Neuronal stem cell (in vitro differentiated cells): ENCODE results near the gene CXCL17.
"Not testable (repeated sequence)": the region's sequence is repeated elsewhere in the genome, so short reads cannot be mapped to it uniquely, and the experiment has no call there.

ENCODE experiments used
- DNase-seq: peaks from one replicate; pipeline ENCODE4 v3.0.0-alpha.2; 2013; ENCODE audit warnings: low spot score
- H2AFZ ChIP-seq: one replicate; pipeline ENCODE4 v1.6.1; 2013; ENCODE audit warnings: mild to moderate bottlenecking, low read length, inconsistent platforms
- H2AK5ac ChIP-seq: 2 replicates; pipeline ENCODE4 v1.6.1; 2013; ENCODE audit warnings: low read depth, mild to moderate bottlenecking, inconsistent platforms, low read length, moderate library complexity, mixed read lengths
- H2BK120ac ChIP-seq: 2 replicates; pipeline ENCODE4 v1.6.1; 2013; ENCODE audit warnings: low read depth, mild to moderate bottlenecking, inconsistent platforms, low read length, moderate library complexity, mixed read lengths
- H2BK12ac ChIP-seq: one replicate; pipeline ENCODE4 v1.6.1; 2013; ENCODE audit warnings: low read length, inconsistent platforms
- H2BK15ac ChIP-seq: 2 replicates; pipeline ENCODE4 v1.6.1; 2013; ENCODE audit warnings: mild to moderate bottlenecking, low read length, inconsistent platforms, mixed read lengths
- H2BK5ac ChIP-seq: one replicate; pipeline ENCODE4 v1.6.1; 2013; ENCODE audit warnings: inconsistent platforms, mild to moderate bottlenecking, low read length, moderate library complexity
- H3K14ac ChIP-seq: one replicate; pipeline ENCODE4 v1.6.1; 2013; ENCODE audit warnings: low read length, inconsistent platforms
- H3K18ac ChIP-seq: 2 replicates; pipeline ENCODE4 v1.6.1; 2013; ENCODE audit warnings: low read length, inconsistent platforms
- H3K23ac ChIP-seq: 2 replicates; pipeline ENCODE4 v1.6.1; 2013; ENCODE audit warnings: low read depth, mild to moderate bottlenecking, mixed read lengths, low read length, inconsistent platforms; ENCODE audit not compliant: poor library complexity
- H3K27ac ChIP-seq: replicated peaks from 3 replicates; pipeline ENCODE4 v1.5.1; 2013; ENCODE audit warnings: low read length, inconsistent platforms
- H3K27me3 ChIP-seq, 3 experiments: 2 replicates each; pipeline ENCODE4 v1.6.1; 2013; ENCODE audit warnings: low read length in 3 of 3, mild to moderate bottlenecking in 2 of 3, inconsistent platforms in 1 of 3, low read depth in 1 of 3, mixed read lengths in 1 of 3, moderate library complexity in 1 of 3; ENCODE audit not compliant: control insufficient read depth in 3 of 3, insufficient read depth in 3 of 3
- H3K36me3 ChIP-seq, 2 donors: replicated peaks in 1 of 2; 2 replicates each; pipeline ENCODE4 v1.6.1; 2013; ENCODE audit warnings: low read length in 2 of 2; ENCODE audit not compliant: control insufficient read depth in 2 of 2, insufficient read depth in 2 of 2
- H3K4ac ChIP-seq: 2 replicates; pipeline ENCODE4 v1.6.1; 2013; ENCODE audit warnings: inconsistent platforms, mild to moderate bottlenecking, low read length, moderate library complexity
- H3K4me1 ChIP-seq, 2 donors: 1 replicate in 1 of 2; 2 replicates in 1 of 2; pipeline ENCODE4 v1.6.1; 2013; ENCODE audit warnings: low read length in 2 of 2, low read depth in 1 of 2; ENCODE audit not compliant: control insufficient read depth in 2 of 2, insufficient read depth in 1 of 2
- H3K4me2 ChIP-seq: one replicate; pipeline ENCODE4 v1.6.1; 2013; ENCODE audit warnings: mild to moderate bottlenecking, low read length, inconsistent platforms; ENCODE audit not compliant: insufficient read depth, poor library complexity, severe bottlenecking
- H3K4me3 ChIP-seq, 2 donors: 2 replicates each; pipeline ENCODE4 v1.5.1; 2013; ENCODE audit warnings: low read length in 2 of 2, mild to moderate bottlenecking in 2 of 2, inconsistent platforms in 1 of 2, moderate library complexity in 1 of 2
- H3K79me1 ChIP-seq: one replicate; pipeline ENCODE4 v1.6.1; 2013; ENCODE audit warnings: low read depth, mild to moderate bottlenecking, inconsistent platforms, low read length, moderate library complexity
- H3K9ac ChIP-seq: one replicate; pipeline ENCODE4 v1.6.1; 2013; ENCODE audit warnings: mild to moderate bottlenecking, low read depth, low read length, inconsistent platforms; ENCODE audit not compliant: poor library complexity
- H3K9me3 ChIP-seq, 2 donors: replicated peaks in 1 of 2; 2 replicates each; pipeline versions ENCODE3 to v1.6.1; 2013; ENCODE audit warnings: low read length in 2 of 2, mild to moderate bottlenecking in 2 of 2, inconsistent platforms in 1 of 2, low read depth in 1 of 2, mixed read lengths in 1 of 2, moderate library complexity in 1 of 2; ENCODE audit not compliant: control insufficient read depth in 2 of 2, insufficient read depth in 1 of 2
- H4K8ac ChIP-seq: one replicate; pipeline ENCODE4 v1.6.1; 2013; ENCODE audit warnings: low read depth, mild to moderate bottlenecking, inconsistent platforms, low read length, moderate library complexity
- H4K91ac ChIP-seq: one replicate; pipeline ENCODE4 v1.6.1; 2013; ENCODE audit warnings: low read length, low read depth, mild to moderate bottlenecking, inconsistent platforms; ENCODE audit not compliant: poor library complexity
- WGBS, 2 donors: extraction: QIAGEN DNeasy Blood & Tissue Kit; methylation state at CpG; one replicate each; pipeline ENCODE4 v1.1.7; 2013; ENCODE audit warnings: missing lambda C conversion rate in 2 of 2, mixed read lengths in 1 of 2; ENCODE audit not compliant: insufficient read length in 2 of 2, insufficient replicate concordance in 1 of 2; ENCODE audit errors: extremely low coverage in 2 of 2; 5-methylcytosine and 5-hydroxymethylcytosine counted together

The CXCL17 gene

GRCh38 chr19:42465827-42466280 lies 23.1 kb upstream of the CXCL17 start:
- Histone ChIP-seq H2BK12ac (no peak overlapping the region), H3K27ac (no peak overlapping the region)

GRCh38 chr19:42461700-42462324 lies 19.1 kb upstream of the CXCL17 start:
- Histone ChIP-seq H3K4me1 (peaks cover 2 to 4% of the 10 kb centered on the region in 2 donors), H3K27me3 (no peaks in the 10 kb centered on the region), H2BK15ac (no peak overlapping the region), H3K36me3 (no peaks in the 10 kb centered on the region), H2BK12ac (no peak overlapping the region), H3K18ac (no peak overlapping the region), H3K9me3 (peaks cover 0 to 6% of the 10 kb centered on the region in 2 donors), H4K91ac (no peak overlapping the region), H3K79me1 (no peaks in the 10 kb centered on the region), H4K8ac (no peak overlapping the region), H2AK5ac (no peak overlapping the region), H2AFZ (no peak overlapping the region), H3K4me3 (no peak overlapping the region), H3K4ac (no peak overlapping the region), H3K14ac (no peak overlapping the region), H2BK120ac (no peak overlapping the region), H3K27ac (no peak overlapping the region), H3K23ac (no peak overlapping the region), H3K9ac (no peak overlapping the region), H2BK5ac (no peak overlapping the region), H3K4me2 (no peak overlapping the region)
- WGBS, 2 donors: no CpG with 5 or more reads among the region's 4 CpGs
- DNase-seq: no peak

More at GRCh38 chr19:42465827-42466280, 23.1 kb upstream of the CXCL17 start:
- Histone ChIP-seq H3K4me1 (peaks cover 5% of the 10 kb centered on the region in 2 donors), H4K91ac (no peak overlapping the region), H3K9ac (no peak overlapping the region), H3K18ac (no peak overlapping the region), H2BK120ac (no peak overlapping the region), H2BK5ac (no peak overlapping the region), H4K8ac (no peak overlapping the region), H3K79me1 (no peaks in the 10 kb centered on the region), H3K36me3 (no peaks in the 10 kb centered on the region), H3K23ac (no peak overlapping the region), H3K4me3 (no peak overlapping the region), H3K27me3 (no peaks in the 10 kb centered on the region), H2AK5ac (no peak overlapping the region), H3K9me3 (no peaks in the 10 kb centered on the region), H2AFZ (no peak overlapping the region), H3K4ac (no peak overlapping the region), H2BK15ac (no peak overlapping the region), H3K4me2 (no peak overlapping the region), H3K14ac (no peak overlapping the region)
- DNase-seq: no peak
- WGBS, 2 donors: no CpG with 5 or more reads among the region's 5 CpGs

GRCh38 chr19:42461231-42461630 lies 18.5 kb upstream of the CXCL17 start:
- not testable (repeated sequence) for H3K23ac ChIP-seq, H2AK5ac ChIP-seq, H3K14ac ChIP-seq, H3K4ac ChIP-seq, H3K9ac ChIP-seq, H2BK15ac ChIP-seq, H2BK120ac ChIP-seq, H2BK5ac ChIP-seq, H4K8ac ChIP-seq, H3K27me3 ChIP-seq, H3K4me1 ChIP-seq, DNase-seq, H3K36me3 ChIP-seq, H3K4me3 ChIP-seq, H3K9me3 ChIP-seq, H2BK12ac ChIP-seq, H3K4me2 ChIP-seq, H4K91ac ChIP-seq, H2AFZ ChIP-seq, H3K79me1 ChIP-seq, H3K27ac ChIP-seq, H3K18ac ChIP-seq
- WGBS, 2 donors: no CpG with 5 or more reads among the region's 8 CpGs

GRCh38 chr19:42459926-42460325 lies 17.2 kb upstream of the CXCL17 start:
- Histone ChIP-seq H4K8ac (no peak overlapping the region), H2AK5ac (no peak overlapping the region), H3K4me2 (no peak overlapping the region), H2BK12ac (no peak overlapping the region), H3K79me1 (no peaks in the 10 kb centered on the region), H3K4me3 (no peak overlapping the region), H3K9me3 (peaks cover 0 to 6% of the 10 kb centered on the region in 2 donors), H3K27ac (no peak overlapping the region), H3K27me3 (no peaks in the 10 kb centered on the region), H2BK5ac (no peak overlapping the region), H3K9ac (no peak overlapping the region), H3K36me3 (no peaks in the 10 kb centered on the region), H2BK15ac (no peak overlapping the region), H4K91ac (no peak overlapping the region), H2BK120ac (no peak overlapping the region), H3K4ac (no peak overlapping the region), H3K23ac (no peak overlapping the region), H3K4me1 (no peaks in the 10 kb centered on the region), H2AFZ (no peak overlapping the region), H3K14ac (no peak overlapping the region), H3K18ac (no peak overlapping the region)
- no peak for DNase-seq
- WGBS, 2 donors: no CpG with 5 or more reads among the region's 2 CpGs
